LNCaP clone FGC (cell line): ENCODE results near the gene RINL.

Experiments used
- DNase-seq: peaks from one replicate; pipeline ENCODE4 v3.0.0-alpha.2; 2011; ENCODE audit warnings: low read depth
- H3K4me3 ChIP-seq: 2 replicates; pipeline ENCODE4 v1.5.1; 2011; ENCODE audit warnings: mild to moderate bottlenecking, low read depth, low read length, control low read depth
- TF ChIP-seq, protein P1 (sequence below): IDR thresholded peaks from 2 replicates; pipeline ENCODE4 v1.5.1; 2012; ENCODE audit warnings: mild to moderate bottlenecking; ENCODE audit not compliant: control insufficient read depth, insufficient read depth; ENCODE audit errors: extremely low read depth

The RINL gene

DNA sequence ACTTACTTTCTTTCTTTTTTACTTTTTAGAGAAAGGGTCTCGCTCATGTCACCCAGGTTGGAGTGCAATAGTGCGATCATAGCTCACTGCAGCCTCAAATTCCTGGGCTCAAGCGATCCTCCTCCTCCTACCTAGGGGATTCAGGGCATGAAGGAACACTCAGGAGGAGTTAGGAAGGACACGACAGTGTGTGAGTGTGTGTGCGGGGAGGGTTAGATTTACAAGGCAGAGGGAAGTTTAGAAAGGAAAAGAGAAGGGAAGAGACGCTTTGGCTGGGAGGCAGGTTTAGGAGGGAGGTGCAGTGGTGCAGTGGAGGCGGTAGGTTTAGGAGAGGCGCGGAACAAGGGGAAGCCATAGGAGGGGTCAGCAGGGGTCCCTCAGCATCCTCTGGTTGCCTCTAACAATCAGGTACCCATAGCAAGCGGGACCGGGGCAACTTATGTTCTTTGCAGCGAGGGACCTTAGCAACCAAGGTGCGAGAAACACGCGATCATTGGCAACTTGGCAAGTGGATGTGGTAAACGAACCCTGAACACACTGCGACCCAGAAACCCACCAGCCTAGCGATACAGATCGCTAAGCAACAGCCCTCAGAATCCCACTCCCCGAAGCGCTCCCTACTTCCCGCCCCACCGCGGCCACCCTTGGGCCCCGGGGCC lies 20.8 kb upstream of the RINL start:
- DNase-seq, result no peak
- peak overlapping the region; percentile 99 for H3K4me3 ChIP-seq
- TF ChIP-seq, protein P1, sequence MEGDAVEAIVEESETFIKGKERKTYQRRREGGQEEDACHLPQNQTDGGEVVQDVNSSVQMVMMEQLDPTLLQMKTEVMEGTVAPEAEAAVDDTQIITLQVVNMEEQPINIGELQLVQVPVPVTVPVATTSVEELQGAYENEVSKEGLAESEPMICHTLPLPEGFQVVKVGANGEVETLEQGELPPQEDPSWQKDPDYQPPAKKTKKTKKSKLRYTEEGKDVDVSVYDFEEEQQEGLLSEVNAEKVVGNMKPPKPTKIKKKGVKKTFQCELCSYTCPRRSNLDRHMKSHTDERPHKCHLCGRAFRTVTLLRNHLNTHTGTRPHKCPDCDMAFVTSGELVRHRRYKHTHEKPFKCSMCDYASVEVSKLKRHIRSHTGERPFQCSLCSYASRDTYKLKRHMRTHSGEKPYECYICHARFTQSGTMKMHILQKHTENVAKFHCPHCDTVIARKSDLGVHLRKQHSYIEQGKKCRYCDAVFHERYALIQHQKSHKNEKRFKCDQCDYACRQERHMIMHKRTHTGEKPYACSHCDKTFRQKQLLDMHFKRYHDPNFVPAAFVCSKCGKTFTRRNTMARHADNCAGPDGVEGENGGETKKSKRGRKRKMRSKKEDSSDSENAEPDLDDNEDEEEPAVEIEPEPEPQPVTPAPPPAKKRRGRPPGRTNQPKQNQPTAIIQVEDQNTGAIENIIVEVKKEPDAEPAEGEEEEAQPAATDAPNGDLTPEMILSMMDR, result no peak

DNA sequence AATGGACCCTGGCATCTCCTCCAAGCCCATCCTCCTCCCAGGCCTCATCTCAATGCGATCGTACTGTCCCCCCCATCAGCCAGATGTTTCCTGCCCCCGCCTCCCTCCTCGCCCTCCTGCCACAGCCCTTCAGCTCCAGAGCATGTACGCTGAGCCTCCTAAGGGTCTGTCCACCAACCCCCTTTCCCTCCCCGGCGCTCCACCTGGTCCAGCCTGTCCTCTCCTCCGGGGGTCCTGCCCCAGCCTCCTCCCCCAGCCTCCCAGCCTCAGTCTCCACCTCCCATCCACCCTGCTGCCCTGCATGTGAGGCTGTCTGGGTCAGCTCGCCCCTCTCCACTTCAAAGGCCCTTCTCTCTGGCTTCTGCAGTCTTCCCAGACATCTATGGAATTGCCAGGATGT lies 16.9 kb upstream of the RINL start:
- no peak overlapping the region for H3K4me3 ChIP-seq
- TF ChIP-seq, protein P1, result no peak
- DNase-seq, result no peak

DNA sequence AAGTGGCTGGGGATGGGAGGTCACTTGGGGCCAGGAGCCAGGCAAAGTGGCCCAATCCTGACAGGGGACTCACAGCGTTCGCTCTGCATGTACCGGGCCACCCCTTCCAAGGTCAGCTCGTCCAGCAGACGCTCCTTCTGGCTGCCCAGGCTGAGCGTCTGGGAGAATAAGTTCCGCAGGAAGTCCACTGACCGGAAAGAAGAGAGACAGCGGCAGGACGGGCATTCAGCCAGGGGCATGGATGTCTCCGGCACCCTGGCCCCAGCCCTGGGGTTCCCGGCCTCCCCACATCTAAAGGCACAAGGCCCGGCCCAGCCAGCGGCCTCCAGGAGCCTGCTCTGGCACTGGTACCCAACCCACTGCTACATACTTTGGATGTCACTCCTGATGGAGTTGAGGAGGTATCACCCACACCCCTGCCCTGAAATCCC lies 15.3 kb upstream of the RINL start:
- TF ChIP-seq, protein P1, result no peak
- no peak for DNase-seq
- no peak overlapping the region for H3K4me3 ChIP-seq

DNA sequence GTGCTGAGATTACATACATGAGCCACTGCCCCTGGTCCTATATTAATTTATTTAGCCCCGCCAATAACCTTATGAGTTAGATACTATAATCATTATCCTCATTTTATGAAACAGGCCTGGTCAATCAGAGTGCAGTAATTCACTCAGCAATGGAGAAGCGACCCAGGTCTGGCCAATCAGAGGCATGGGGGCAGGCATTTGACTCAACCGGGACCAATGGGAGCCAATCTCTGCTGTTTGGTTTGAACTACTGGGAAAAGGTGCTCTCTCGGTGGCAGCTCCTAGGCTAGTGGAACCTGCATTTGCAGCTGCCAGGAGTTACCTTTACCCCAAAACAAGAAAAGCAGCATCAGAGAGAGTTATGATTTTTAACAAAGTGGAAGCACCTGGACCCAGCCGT lies 14.8 kb upstream of the RINL start:
- no peak overlapping the region for H3K4me3 ChIP-seq
- TF ChIP-seq, protein P1, result no peak

DNA sequence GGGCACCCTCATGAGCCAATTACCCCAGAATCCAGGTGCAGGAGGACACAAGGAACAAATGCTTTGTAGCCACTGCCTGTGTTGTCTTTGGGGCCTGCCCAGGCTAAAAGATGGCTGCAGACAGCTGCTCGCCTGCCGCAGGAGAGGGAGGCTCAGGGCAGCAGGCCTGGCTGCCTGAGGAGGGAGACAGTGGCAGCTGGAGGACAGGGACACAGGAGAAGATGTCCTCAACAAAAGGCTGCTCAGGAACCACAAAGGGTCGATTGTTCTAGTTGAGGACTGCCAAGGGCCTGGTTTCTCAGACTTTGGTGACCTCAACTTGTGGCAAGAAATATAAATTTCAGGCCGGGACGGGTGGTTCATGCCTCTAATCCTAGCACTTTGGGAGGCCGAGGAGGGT lies 13.7 kb upstream of the RINL start:
- DNase-seq, result no peak
- TF ChIP-seq, protein P1, result no peak
- no peak overlapping the region for H3K4me3 ChIP-seq

More for the DNA sequence above, 14.8 kb upstream of the RINL start:
- no peak for DNase-seq

DNA sequence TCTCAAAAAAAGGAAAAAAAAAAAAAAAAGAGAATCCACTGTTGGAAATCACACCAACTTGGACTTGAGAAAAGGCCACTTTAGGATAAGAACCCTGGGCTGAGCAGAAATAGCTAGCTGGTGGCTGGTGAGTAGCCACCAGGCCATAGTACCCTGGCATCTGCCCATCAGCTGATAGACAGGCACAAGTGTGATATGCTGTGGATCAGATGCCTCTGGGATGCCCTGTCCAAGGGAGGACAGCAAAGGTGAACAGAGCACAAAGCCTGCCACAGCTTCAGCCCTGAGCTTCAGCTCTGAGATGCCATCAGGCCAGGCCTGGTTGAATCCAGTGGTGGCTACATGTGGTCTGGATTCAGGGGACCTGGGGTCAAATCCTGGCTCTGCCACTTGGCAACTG lies 12.6 kb upstream of the RINL start:
- TF ChIP-seq, protein P1, result no peak
- DNase-seq, result no peak
- no peak overlapping the region for H3K4me3 ChIP-seq

DNA sequence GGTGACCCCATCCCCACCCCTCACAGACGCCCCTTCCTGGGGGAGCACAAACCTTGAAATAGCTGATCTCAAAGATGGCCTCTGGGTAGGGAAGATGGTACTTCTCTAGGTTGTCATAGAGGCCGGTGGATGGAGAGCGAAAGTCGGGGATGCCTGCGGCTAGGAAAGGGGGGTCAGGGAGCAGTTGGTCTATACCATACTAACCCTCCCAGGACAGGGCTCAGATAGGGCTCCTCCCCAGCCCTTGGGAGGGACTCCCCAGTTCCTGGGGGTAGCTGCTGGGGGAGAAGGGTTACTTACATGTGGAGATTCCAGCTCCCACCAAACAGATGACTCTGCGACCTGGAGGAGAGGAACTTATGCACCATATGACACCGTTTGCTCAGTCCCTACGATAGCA lies 11.7 kb upstream of the RINL start:
- DNase-seq, result no peak
- H3K4me3 ChIP-seq, result no peak overlapping the region
- TF ChIP-seq, protein P1, result no peak
